KMS-11 (cell line): ENCODE data around the gene SLC6A4.
"Not testable (repeated sequence)": the region's sequence is repeated elsewhere in the genome, so short reads cannot be mapped to it uniquely, and the experiment has no call there.

Source experiments
- H2AFZ ChIP-seq: fragments of 200-600 bp; sonication (generic); 2 replicates; pipeline ENCODE4 v1.6.1; 2016; ENCODE audit warnings: antibody characterized with exemption, mixed run types, low read depth
- H3K27ac ChIP-seq: fragments of 200-600 bp; sonication (generic); 2 replicates; pipeline ENCODE4 v1.6.1; 2016; ENCODE audit warnings: mild to moderate bottlenecking, mixed run types
- H3K27me3 ChIP-seq: fragments of 200-600 bp; sonication (generic); 2 replicates; pipeline ENCODE4 v1.6.1; 2017; ENCODE audit warnings: mild to moderate bottlenecking, low read depth, mixed run types, moderate library complexity; ENCODE audit not compliant: insufficient read depth
- H3K36me3 ChIP-seq: fragments of 200-600 bp; sonication (generic); 2 replicates; pipeline ENCODE4 v1.6.1; 2017; ENCODE audit warnings: mild to moderate bottlenecking, mixed run types; ENCODE audit not compliant: insufficient read depth
- H3K4me1 ChIP-seq: fragments of 200-600 bp; sonication (generic); 2 replicates; pipeline ENCODE4 v1.6.1; 2016; ENCODE audit warnings: mild to moderate bottlenecking, low read depth, mixed run types; ENCODE audit not compliant: poor library complexity, severe bottlenecking
- H3K4me2 ChIP-seq: fragments of 200-600 bp; sonication (generic); 2 replicates; pipeline ENCODE4 v1.7.0; 2016; ENCODE audit warnings: mild to moderate bottlenecking, mixed run types
- H3K4me3 ChIP-seq: fragments of 200-600 bp; sonication (generic); IDR thresholded peaks from 2 replicates; pipeline ENCODE4 v1.6.1; 2017; ENCODE audit warnings: low read depth, low read length, mixed read lengths; ENCODE audit not compliant: insufficient read depth
- H3K79me2 ChIP-seq: fragments of 200-600 bp; sonication (generic); 2 replicates; pipeline ENCODE4 v1.6.1; 2016; ENCODE audit warnings: low read depth, mixed run types; ENCODE audit not compliant: insufficient read depth
- H3K9ac ChIP-seq: fragments of 200-600 bp; sonication (generic); 2 replicates; pipeline ENCODE4 v1.6.1; 2016; ENCODE audit warnings: mild to moderate bottlenecking, mixed run types
- H4K20me1 ChIP-seq: fragments of 200-600 bp; sonication (generic); 2 replicates; pipeline ENCODE4 v1.6.1; 2016; ENCODE audit warnings: mild to moderate bottlenecking, mixed run types; ENCODE audit not compliant: insufficient read depth
- CTCF ChIP-seq: fragments of 200-600 bp; sonication (generic); conservative IDR thresholded peaks from 2 replicates; pipeline ENCODE4 v1.6.1; 2017; ENCODE audit warnings: low read depth, mild to moderate bottlenecking, antibody characterized with exemption, low read length, moderate library complexity, mixed read lengths

The SLC6A4 gene

GRCh38 chr17:30155389-30155788, 80.1 kb downstream of the SLC6A4 start:
- TF ChIP-seq CTCF = no peak
- H3K27ac ChIP-seq = no peak overlapping the region
- H3K9ac ChIP-seq = no peak overlapping the region
- H3K4me2 ChIP-seq = no peak overlapping the region
- peaks cover 33% of the 10 kb centered on the region; the same call in 1 of the 2 replicates for H3K79me2 ChIP-seq
- no peaks in the 10 kb centered on the region for H3K27me3 ChIP-seq
- H4K20me1 ChIP-seq = no peaks in the 10 kb centered on the region
- no peaks in the 10 kb centered on the region for H3K36me3 ChIP-seq
- H2AFZ ChIP-seq = no peak overlapping the region
- no peak overlapping the region for H3K4me3 ChIP-seq
- peaks cover 16% of the 10 kb centered on the region for H3K4me1 ChIP-seq

GRCh38 chr17:30153463-30153862, 82.0 kb downstream of the SLC6A4 start:
- TF ChIP-seq CTCF = no peak

GRCh38 chr17:30151471-30151870, 84.0 kb downstream of the SLC6A4 start:
- H3K79me2 ChIP-seq = peaks cover 5% of the 10 kb centered on the region; the same call in 1 of the 2 replicates
- H4K20me1 ChIP-seq = no peaks in the 10 kb centered on the region; the same call in 1 of the 2 replicates
- H3K4me2 ChIP-seq = no peak overlapping the region
- no peak for TF ChIP-seq CTCF
- H3K27ac ChIP-seq = no peak overlapping the region
- H3K36me3 ChIP-seq = no peaks in the 10 kb centered on the region
- no peaks in the 10 kb centered on the region for H3K27me3 ChIP-seq
- peaks cover 39% of the 10 kb centered on the region for H3K4me1 ChIP-seq
- H3K4me3 ChIP-seq = no peak overlapping the region
- no peak overlapping the region for H2AFZ ChIP-seq
- H3K9ac ChIP-seq = no peak overlapping the region

More at GRCh38 chr17:30153463-30153862, 82.0 kb downstream of the SLC6A4 start:
- Histone ChIP-seq H3K27ac (no peak overlapping the region), H3K36me3 (no peaks in the 10 kb centered on the region), H3K4me3 (no peak overlapping the region), H2AFZ (no peak overlapping the region), H3K4me1 (peaks cover 28% of the 10 kb centered on the region), H3K4me2 (no peak overlapping the region), H3K79me2 (peaks cover 20% of the 10 kb centered on the region; the same call in 1 of the 2 replicates), H3K9ac (no peak overlapping the region), H3K27me3 (no peaks in the 10 kb centered on the region), H4K20me1 (no peaks in the 10 kb centered on the region; the same call in 1 of the 2 replicates)

GRCh38 chr17:30148376-30148775, 87.1 kb downstream of the SLC6A4 start:
- no peaks in the 10 kb centered on the region for H3K79me2 ChIP-seq
- H2AFZ ChIP-seq = no peak overlapping the region
- no peak for TF ChIP-seq CTCF
- H3K4me3 ChIP-seq = no peak overlapping the region
- peak overlapping the region; percentile 18 for H3K4me2 ChIP-seq
- no peaks in the 10 kb centered on the region; the same call in 1 of the 2 replicates for H4K20me1 ChIP-seq
- no peaks in the 10 kb centered on the region for H3K27me3 ChIP-seq
- no peak overlapping the region for H3K27ac ChIP-seq
- H3K36me3 ChIP-seq = no peaks in the 10 kb centered on the region
- H3K4me1 ChIP-seq = peaks cover 37% of the 10 kb centered on the region
- H3K9ac ChIP-seq = no peak overlapping the region

GRCh38 chr17:30147860-30148259, 87.6 kb downstream of the SLC6A4 start:
- not testable (repeated sequence) for H4K20me1 ChIP-seq, H3K36me3 ChIP-seq, H3K27me3 ChIP-seq, H3K9ac ChIP-seq, H3K79me2 ChIP-seq, H3K4me3 ChIP-seq, H3K27ac ChIP-seq, H2AFZ ChIP-seq
- Histone ChIP-seq H3K4me2 (peak overlapping the region; percentile 18), H3K4me1 (peaks cover 37% of the 10 kb centered on the region)
